PC-3 (cell line): Measurements from ENCODE around the gene BARX1.

Source experiments
- CTCF ChIP-seq: fragments of 300-600 bp; sonication (generic); conservative IDR thresholded peaks from 2 replicates; pipeline ENCODE4 v1.5.1; 2017; ENCODE audit warnings: antibody characterized with exemption, low read depth, mild to moderate bottlenecking, low read length
- EZH2 ChIP-seq: fragments of 300-600 bp; sonication (generic); IDR thresholded peaks from one replicate; pipeline ENCODE4 v1.6.1; 2017; ENCODE audit warnings: antibody characterized with exemption, mild to moderate bottlenecking, low read length; ENCODE audit not compliant: unreplicated experiment

GRCh38 chr9:93931905-93932304 lies 23.2 kb downstream of the BARX1 start:
- TF ChIP-seq EZH2 (no peak), CTCF (no peak)
